ENCODE measurements around the gene RASGRF1. TPM values are rescaled to one million over a fixed set of nuclear protein-coding genes. Genes with fewer than 3 reads are reported as not detected.

The RASGRF1 gene
- polyA plus RNA-seq, 1 donor (not counting 4 experiments of a cell fraction or from before 2014, with no cell fraction given) = 0.08 TPM

DNA sequence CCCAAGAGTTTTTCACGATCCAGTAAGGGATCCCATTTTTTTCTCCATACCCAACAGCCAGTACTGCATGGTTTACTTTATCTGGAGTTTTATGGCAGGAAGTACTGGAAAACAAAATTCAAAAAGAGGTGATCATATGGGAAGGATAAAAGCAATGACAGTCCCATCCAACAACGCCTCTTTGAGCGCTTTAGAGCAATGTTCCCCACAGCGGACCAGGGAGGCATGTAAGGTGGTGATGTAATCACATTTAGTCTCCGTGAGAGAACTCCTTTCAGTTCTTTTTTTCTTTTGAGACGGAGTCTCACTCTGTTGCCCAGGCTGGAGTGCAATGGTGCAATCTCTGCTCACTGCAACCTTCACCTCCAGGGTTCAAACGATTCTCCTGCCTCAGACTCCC, 167.6 kb downstream of the RASGRF1 start:
- Histone ChIP-seq H3K27me3 (ENCODE audit: control insufficient read depth, extremely low read depth, insufficient read depth, low read length) (no peaks in the 10 kb centered on the region), H3K9ac (ENCODE audit: control insufficient read depth, extremely low read depth, insufficient read depth, low read length) (no peak overlapping the region), H3K9me3 (ENCODE audit: control insufficient read depth, low read depth, low read length) (no peaks in the 10 kb centered on the region), H3K79me2 (ENCODE audit: control insufficient read depth, insufficient read depth, low read length) (no peaks in the 10 kb centered on the region), H3K9me1 (ENCODE audit: control insufficient read depth, extremely low read depth, insufficient read depth, low read length) (no peaks in the 10 kb centered on the region), H3K4me2 (ENCODE audit: control insufficient read depth, extremely low read depth, insufficient read depth, low read depth, low read length) (no peak overlapping the region), H2AFZ (ENCODE audit: control insufficient read depth, low read length) (no peak overlapping the region), H3K27ac (ENCODE audit: control insufficient read depth, insufficient read depth, low read length) (no peak overlapping the region), H3K4me3 (ENCODE audit: control insufficient read depth in 2 of 3, extremely low read depth in 1 of 3, insufficient read depth in 2 of 3, low read depth in 1 of 3, low read length in 3 of 3) (no peak overlapping the region), H3K4me1 (ENCODE audit: control insufficient read depth, extremely low read depth, insufficient read depth, low read length) (no peaks in the 10 kb centered on the region), H3K36me3 (ENCODE audit: control insufficient read depth in 2 of 2, extremely low read depth in 1 of 2, insufficient read depth in 2 of 2, low read length in 2 of 2) (peaks cover 12 to 27% of the 10 kb centered on the region in 2 experiments), H4K20me1 (ENCODE audit: control insufficient read depth, extremely low read depth, insufficient read depth, low read length) (no peaks in the 10 kb centered on the region)
- dilution Hi-C loops (cut with MboI; ENCODE audit: extremely low pct_ligation_motif_present, low sequenced_read_pairs) = no loop called here
- DNase-seq (ENCODE audit: low read depth, low spot score) (no peak), FAIRE-seq (no peak)
- TF ChIP-seq EZH2 (IDR thresholded peaks at IDR 0.05; ENCODE audit: low read length) = no peak
- TF ChIP-seq, protein P1, sequence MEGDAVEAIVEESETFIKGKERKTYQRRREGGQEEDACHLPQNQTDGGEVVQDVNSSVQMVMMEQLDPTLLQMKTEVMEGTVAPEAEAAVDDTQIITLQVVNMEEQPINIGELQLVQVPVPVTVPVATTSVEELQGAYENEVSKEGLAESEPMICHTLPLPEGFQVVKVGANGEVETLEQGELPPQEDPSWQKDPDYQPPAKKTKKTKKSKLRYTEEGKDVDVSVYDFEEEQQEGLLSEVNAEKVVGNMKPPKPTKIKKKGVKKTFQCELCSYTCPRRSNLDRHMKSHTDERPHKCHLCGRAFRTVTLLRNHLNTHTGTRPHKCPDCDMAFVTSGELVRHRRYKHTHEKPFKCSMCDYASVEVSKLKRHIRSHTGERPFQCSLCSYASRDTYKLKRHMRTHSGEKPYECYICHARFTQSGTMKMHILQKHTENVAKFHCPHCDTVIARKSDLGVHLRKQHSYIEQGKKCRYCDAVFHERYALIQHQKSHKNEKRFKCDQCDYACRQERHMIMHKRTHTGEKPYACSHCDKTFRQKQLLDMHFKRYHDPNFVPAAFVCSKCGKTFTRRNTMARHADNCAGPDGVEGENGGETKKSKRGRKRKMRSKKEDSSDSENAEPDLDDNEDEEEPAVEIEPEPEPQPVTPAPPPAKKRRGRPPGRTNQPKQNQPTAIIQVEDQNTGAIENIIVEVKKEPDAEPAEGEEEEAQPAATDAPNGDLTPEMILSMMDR (optimal IDR thresholded peaks at IDR 0.05 in 1 of 3, IDR thresholded peaks at IDR 0.05 in 1 of 3, conservative IDR thresholded peaks at IDR 0.05 in 1 of 3; ENCODE audit: extremely low read depth in 1 of 3, insufficient read depth in 2 of 3, low read length in 3 of 3) = no peak

DNA sequence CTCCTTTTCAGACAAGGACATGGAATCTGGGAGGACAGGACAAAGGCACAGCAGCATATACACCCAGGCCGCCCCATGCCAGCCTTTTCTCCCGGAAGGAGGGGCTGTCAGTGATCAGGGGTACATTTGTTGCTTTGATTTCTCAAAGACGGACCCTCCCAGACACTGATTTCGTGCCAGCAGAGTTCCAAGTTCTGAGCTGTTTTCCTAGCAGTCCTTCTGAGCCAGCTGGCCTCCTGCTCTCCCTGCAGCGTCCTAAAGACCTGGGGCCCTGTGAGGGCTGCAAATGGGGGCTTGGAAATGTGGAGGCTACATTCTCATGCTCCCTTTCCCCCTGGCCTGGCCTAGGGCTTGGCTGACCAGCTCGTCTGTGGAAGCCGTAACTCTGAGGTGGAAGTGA, 168.1 kb downstream of the RASGRF1 start:
- DNase-seq (ENCODE audit: low read depth, low spot score) = no peak
- Histone ChIP-seq H3K27ac (ENCODE audit: control insufficient read depth, insufficient read depth, low read length) (no peak overlapping the region), H3K4me2 (ENCODE audit: control insufficient read depth, extremely low read depth, insufficient read depth, low read depth, low read length) (no peak overlapping the region), H3K36me3 (ENCODE audit: control insufficient read depth in 2 of 2, extremely low read depth in 1 of 2, insufficient read depth in 2 of 2, low read length in 2 of 2) (peaks cover 12 to 27% of the 10 kb centered on the region in 2 experiments), H3K9ac (ENCODE audit: control insufficient read depth, extremely low read depth, insufficient read depth, low read length) (no peak overlapping the region), H2AFZ (ENCODE audit: control insufficient read depth, low read length) (no peak overlapping the region), H3K4me1 (ENCODE audit: control insufficient read depth, extremely low read depth, insufficient read depth, low read length) (no peaks in the 10 kb centered on the region), H3K4me3 (ENCODE audit: control insufficient read depth in 2 of 3, extremely low read depth in 1 of 3, insufficient read depth in 2 of 3, low read depth in 1 of 3, low read length in 3 of 3) (no peak overlapping the region), H3K27me3 (ENCODE audit: control insufficient read depth, extremely low read depth, insufficient read depth, low read length) (no peaks in the 10 kb centered on the region), H4K20me1 (ENCODE audit: control insufficient read depth, extremely low read depth, insufficient read depth, low read length) (no peaks in the 10 kb centered on the region), H3K9me1 (ENCODE audit: control insufficient read depth, extremely low read depth, insufficient read depth, low read length) (no peaks in the 10 kb centered on the region), H3K9me3 (ENCODE audit: control insufficient read depth, low read depth, low read length) (no peaks in the 10 kb centered on the region), H3K79me2 (ENCODE audit: control insufficient read depth, insufficient read depth, low read length) (no peaks in the 10 kb centered on the region)
- dilution Hi-C loops (cut with MboI; ENCODE audit: extremely low pct_ligation_motif_present, low sequenced_read_pairs) = no loop called here
- no peak for TF ChIP-seq EZH2 (IDR thresholded peaks at IDR 0.05; ENCODE audit: low read length)
- FAIRE-seq = no peak

DNA sequence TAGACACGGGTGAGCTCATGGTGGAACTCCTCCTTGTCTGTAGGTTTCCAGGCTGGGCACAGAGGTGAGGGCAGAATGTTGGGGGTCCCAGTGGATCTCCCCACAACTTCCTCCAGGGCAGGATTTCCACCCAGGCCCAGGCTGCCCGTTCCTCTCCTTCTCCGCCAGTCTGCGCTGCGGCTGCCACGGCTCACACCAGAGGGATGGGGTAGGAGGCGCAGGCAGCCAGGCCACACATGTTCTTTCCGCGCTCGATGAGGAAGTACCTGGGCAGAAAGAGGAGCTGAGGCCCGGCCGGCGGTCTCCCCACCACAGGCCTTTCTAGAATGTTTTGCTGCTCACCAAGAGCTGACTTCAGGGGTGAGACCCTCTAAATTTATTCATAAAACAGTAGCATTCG, 168.6 kb downstream of the RASGRF1 start:
- TF ChIP-seq EZH2 (IDR thresholded peaks at IDR 0.05; ENCODE audit: low read length) = no peak
- TF ChIP-seq, protein P1 (optimal IDR thresholded peaks at IDR 0.05 in 1 of 3, IDR thresholded peaks at IDR 0.05 in 1 of 3, conservative IDR thresholded peaks at IDR 0.05 in 1 of 3; ENCODE audit: extremely low read depth in 1 of 3, insufficient read depth in 2 of 3, low read length in 3 of 3) = no peak
- no peaks in the 10 kb centered on the region for H3K27me3 ChIP-seq (ENCODE audit: control insufficient read depth, extremely low read depth, insufficient read depth, low read length)
- H3K4me1 ChIP-seq (ENCODE audit: control insufficient read depth, extremely low read depth, insufficient read depth, low read length) = peaks cover under 1% of the 10 kb centered on the region
- FAIRE-seq (no peak), DNase-seq (ENCODE audit: low read depth, low spot score) (no peak)
- H4K20me1 ChIP-seq (ENCODE audit: control insufficient read depth, extremely low read depth, insufficient read depth, low read length) = no peaks in the 10 kb centered on the region
- dilution Hi-C loops (cut with MboI; ENCODE audit: extremely low pct_ligation_motif_present, low sequenced_read_pairs) = no loop called here
- no peak overlapping the region for H3K4me3 ChIP-seq (ENCODE audit: control insufficient read depth in 2 of 3, extremely low read depth in 1 of 3, insufficient read depth in 2 of 3, low read depth in 1 of 3, low read length in 3 of 3)
- H3K9me1 ChIP-seq (ENCODE audit: control insufficient read depth, extremely low read depth, insufficient read depth, low read length) = no peaks in the 10 kb centered on the region
- H3K36me3 ChIP-seq (ENCODE audit: control insufficient read depth in 2 of 2, extremely low read depth in 1 of 2, insufficient read depth in 2 of 2, low read length in 2 of 2) = peaks cover 12 to 25% of the 10 kb centered on the region in 2 experiments
- H3K27ac ChIP-seq (ENCODE audit: control insufficient read depth, insufficient read depth, low read length) = no peak overlapping the region
- no peaks in the 10 kb centered on the region for H3K9me3 ChIP-seq (ENCODE audit: control insufficient read depth, low read depth, low read length)
- H2AFZ ChIP-seq (ENCODE audit: control insufficient read depth, low read length) = no peak overlapping the region
- H3K79me2 ChIP-seq (ENCODE audit: control insufficient read depth, insufficient read depth, low read length) = no peaks in the 10 kb centered on the region
- no peak overlapping the region for H3K9ac ChIP-seq (ENCODE audit: control insufficient read depth, extremely low read depth, insufficient read depth, low read length)
- no peak overlapping the region for H3K4me2 ChIP-seq (ENCODE audit: control insufficient read depth, extremely low read depth, insufficient read depth, low read depth, low read length)
